ENCODE measurements around the gene OR5AU1.
"Not testable (repeated sequence)": the region's sequence is repeated elsewhere in the genome, so short reads cannot be mapped to it uniquely, and the experiment has no call there.

The OR5AU1 gene

DNA sequence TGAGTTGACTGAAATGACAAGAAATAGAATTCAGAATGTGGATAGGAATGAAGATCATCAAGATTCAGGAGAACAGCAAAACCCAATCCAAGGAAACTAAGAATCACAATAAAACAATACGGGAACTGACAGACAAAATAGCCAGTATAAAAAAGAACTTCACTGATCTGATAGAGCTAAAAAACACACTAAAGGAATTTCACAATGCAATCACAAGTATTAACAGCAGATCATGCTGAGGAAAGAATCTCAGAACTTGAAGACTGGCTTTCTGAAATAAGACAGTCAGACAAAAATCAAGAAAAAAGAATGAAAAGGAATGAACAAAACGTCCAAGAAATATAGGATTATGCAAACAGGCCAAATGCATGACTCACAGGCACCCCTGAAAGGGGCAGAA is 15.3 kb upstream of the OR5AU1 start:
- DNase-seq (ENCODE audit: low spot score) = no peak

DNA sequence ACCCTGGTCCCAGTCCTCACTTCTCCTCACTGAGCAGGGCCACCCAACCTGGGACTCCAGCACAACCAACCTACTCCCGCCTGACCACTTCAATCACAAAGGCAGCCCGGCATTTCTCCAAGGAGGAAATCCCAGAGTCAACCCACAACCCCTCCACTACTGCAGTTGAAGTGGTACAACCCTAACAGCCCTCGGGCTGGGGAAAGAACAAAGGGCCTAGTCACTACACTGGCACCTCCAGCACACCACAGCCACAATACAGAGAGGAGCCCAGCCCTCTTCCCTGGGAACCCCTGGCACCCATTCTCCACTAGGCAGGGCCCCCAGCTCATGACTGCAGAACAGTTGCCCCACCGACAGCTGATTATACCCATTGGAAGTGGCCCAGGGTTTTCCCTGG is 13.7 kb upstream of the OR5AU1 start:
- DNase-seq (ENCODE audit: low spot score) = no peak

DNA sequence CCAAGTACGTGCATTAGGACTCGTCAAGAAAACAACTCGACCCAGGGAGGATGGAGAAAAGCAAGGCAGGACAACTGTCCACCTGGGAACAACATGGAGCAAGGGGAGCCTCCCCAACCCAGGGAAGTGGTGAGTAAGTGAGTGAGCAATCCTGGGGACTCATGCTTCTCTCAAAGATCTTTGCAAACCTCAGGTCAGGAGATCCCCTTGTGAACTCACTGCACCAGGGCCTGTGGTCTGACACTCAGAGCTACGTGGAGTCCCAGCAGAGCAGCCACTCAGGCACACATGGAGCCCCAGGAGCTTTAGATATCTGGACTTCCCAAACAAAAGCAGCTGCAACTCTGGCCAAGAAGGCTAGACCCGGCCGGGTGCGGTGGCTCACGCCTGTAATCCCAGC is 12.2 kb upstream of the OR5AU1 start:
- DNase-seq (ENCODE audit: low spot score) = no peak

DNA sequence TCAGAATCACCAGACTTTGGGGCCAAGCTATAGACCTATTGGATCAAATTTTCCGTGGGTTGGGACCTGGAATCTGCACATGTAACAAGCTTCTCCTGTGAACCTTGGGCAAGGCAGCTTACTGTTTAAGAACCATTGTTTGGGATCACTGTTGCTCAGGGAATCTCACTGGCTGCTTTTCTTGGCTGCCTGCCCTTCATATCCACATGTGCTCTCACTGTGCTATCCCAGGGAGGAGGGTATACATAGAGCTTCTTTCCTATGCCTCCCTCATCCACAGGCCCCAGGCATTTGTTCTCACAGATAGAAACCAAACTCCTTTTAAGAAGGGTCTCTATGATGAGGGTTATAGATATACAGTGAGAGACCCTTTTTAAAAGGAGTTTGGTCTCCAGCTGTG is 9.8 kb upstream of the OR5AU1 start:
- DNase-seq (ENCODE audit: low spot score) = not testable (repeated sequence)

DNA sequence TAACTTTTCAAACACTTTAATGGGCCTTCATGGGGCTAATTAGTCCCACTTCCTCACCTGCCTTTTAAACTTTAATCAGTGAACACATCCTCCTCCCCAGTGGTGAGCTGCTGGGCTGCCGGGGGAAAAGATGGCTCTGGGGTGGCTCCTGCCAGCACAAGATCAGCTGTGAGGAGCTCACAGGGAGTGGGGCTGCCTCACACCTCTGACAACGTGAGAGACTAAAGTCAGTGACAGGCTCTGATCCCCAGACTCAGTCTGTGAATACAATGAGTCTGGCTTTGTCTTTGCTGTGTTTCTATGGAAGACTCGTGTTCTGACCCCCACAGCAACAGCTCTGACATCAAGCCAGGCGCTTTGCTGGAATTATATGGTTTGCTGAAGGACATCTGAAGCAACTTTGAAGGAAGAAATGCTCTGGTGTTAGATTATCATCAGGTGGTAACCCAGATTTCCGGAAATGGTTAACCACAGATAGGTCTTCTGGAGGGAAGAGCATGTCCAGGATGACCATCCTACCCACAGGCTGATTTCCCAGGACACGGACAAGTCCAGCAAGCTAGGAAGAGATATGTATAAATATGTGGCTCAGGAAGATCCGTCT is 9.2 kb upstream of the OR5AU1 start:
- not testable (repeated sequence) for DNase-seq (ENCODE audit: low spot score)

DNA sequence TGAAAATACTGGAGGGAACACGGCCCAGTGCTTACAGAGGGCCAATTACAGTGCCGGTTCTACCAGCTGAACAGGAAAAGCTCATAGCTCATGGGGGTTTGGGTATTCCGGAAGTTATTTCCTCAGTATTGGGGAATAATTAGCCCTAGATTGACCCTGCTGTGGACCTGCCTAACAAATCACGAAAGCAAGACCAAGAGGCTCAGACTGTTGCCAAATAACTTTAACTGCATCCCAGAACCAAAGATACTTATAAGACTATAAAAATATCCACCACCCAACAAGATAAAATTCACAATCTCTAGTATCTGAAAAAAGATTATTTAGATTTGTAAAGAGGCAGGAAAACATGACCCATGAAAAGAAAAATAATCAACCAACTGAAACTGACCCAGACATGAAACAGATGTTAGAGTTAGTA is 8.0 kb upstream of the OR5AU1 start:
- no peak for DNase-seq (ENCODE audit: low spot score)

DNA sequence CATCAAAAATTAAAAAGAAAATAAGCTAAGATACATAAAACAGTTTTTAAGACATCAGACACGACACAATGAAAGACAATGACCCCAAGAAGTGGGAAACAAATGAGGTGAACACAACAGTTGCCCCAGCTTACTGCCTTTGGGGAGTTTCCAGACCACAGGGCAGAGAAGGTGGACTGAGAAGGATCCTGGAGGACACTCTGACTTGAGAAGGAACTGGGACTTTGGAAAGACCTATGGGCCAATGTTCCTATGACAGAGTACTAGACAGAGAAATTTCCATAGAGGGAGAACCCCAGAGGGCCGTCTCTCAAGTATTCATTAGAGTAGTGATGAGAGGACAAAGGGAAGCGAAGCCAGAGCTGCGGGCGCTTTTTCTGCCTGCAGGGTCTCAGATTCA is 6.2 kb upstream of the OR5AU1 start:
- DNase-seq (ENCODE audit: low spot score) = no peak

DNA sequence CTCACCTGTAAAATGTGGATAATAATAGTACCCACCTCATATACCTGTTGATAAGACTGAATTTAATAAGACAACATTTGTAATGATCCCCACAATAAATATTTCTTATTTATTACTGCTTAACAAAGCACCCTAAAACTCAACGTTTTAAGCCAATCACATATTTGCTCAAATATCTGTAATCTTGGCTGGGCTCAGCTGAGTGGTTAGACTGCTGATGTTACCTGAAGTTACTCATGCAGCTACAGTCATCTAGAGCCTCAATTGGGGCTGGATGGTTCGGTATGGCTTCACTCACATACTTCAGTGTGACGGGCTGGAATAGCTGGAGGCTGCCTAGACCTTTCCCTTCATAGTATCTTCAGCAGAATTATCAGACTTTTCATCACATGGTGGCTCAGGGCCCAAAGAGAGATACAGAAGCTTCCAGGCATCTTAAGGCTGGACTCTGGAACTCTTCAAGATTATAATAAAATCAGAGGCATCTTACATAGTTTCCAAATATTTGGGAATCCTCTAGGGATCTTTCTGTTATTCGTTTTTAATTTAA is 4.3 kb upstream of the OR5AU1 start:
- no peak for DNase-seq (ENCODE audit: low spot score)

DNA sequence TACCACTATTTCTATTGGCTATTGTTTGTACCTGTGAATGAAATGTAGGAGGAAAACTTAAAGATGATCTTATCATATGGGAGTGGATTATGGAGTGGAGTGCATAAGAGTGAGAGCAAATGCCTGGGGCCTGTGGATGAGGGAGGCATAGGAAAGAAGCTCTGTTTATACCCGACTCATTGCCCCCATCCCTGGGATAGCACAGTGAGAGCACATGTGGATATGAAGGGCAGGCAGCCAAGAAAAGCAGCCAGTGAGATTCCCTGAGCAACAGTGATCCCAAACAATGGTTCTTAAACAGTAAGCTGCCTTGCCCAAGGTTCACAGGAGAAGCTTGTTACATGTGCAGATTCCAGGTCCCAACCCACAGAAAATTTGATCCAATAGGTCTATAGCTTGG is 2.3 kb upstream of the OR5AU1 start:
- DNase-seq (ENCODE audit: low spot score) = not testable (repeated sequence)

DNA sequence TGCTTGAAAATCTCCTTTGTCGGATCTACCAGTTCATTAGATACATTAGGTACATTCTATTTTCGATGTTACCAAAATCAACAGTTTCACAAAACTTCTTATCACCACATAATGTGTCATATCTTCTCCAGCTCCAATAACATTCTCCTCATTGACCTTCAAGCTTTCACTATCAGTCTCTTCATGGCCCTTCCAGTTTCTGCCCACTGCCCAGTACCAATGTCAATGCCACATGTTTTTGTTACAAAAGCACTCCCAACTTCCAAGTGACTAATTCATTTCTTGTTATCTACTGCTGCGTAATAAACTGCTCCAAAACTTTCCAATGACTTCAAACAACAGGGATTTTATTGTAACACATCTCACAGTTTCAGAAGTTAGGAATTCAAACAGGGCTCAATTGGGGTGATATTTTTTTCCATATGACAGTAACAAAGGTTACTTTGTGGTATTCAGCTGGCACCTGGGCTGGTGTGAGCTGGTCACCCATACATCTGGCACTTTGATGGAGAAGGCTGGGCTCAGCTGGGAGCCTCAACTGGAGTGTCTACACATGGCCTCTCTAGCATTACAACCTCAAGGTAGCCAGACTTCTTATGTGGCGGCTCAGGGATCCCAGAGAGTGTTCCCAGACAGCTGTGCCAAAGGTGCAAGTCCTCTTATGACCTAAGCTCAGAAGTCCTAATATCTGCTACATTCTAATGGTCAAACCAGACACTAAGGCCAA is 6.1 kb downstream of the OR5AU1 start:
- DNase-seq (ENCODE audit: low spot score) = no peak

DNA sequence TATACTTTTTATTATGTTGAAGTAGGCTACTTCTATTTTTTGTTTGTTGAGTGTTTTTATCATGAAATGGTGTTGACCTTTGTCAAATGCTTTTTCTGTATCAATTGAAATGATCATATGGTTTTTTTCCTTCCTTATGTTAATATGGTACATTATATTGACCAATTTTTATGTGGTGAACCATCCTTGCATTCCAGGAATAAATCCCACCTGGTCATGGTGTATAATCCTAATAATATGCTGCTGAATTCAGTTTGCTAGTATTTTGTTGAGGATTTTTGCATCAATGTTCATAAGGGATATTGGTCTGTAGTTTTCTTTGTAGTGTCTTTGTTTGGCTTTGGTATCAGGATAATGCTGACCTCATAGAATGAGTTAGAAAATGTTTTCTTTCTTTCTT is 10.4 kb downstream of the OR5AU1 start:
- no peak for DNase-seq (ENCODE audit: low spot score)

DNA sequence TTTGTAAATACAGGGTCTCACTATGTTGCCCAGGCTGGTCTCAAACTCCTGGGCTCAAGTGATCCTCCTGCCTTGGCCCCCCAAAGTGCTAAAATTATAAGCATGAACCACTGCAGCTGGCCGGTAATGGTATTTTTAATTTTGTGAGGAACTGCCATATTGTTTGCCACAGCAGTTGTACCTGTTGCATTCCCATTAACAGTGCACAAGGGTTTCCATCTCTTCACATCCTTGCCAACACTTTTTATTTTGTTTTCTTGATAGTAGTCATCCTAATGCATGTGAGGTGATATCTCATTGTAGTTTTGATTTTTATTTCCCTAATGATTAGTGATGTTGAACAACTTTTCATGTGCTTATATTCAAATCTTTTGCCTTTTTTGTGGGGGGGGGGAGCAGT is 13.5 kb downstream of the OR5AU1 start:
- DNase-seq (ENCODE audit: low spot score) = no peak

DNA sequence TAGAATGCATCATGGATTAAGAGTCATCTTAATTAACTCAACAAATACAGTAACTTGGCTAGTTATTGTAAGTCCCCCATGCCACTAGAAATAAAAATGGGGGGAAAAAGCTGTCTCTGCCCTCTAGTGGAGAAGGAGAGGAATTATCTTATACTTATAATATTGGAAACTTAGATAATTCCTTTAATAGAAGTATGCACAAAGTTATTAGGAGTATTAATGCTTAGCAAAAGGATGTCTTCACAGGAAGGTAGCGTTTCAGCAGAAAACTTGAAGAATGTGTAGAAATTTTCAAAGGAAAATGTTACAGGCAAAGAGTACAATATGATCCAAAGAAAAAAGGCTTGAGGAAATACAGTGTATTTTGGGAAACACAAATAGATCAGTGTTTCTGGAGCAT is 19.8 kb downstream of the OR5AU1 start:
- DNase-seq (ENCODE audit: low spot score) = no peak

DNA sequence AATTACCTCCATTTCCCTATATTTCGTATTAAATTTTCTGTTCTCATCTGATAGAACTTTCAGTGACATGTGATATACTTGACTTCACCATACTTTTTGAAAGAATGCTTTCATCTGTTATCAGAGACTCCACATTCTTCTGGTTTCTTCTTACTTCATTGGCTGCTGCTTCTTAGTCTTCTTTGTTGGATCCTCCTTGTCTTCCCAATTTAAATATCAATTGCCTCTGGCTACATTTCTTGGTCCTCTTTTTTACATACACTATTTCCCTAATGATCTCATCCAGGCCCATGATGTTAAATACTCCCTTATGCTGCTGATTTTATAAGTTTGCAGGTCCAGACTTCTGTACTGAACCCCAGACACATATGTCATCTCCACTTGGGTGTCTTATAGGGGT is 22.0 kb downstream of the OR5AU1 start:
- no peak for DNase-seq (ENCODE audit: low spot score)

DNA sequence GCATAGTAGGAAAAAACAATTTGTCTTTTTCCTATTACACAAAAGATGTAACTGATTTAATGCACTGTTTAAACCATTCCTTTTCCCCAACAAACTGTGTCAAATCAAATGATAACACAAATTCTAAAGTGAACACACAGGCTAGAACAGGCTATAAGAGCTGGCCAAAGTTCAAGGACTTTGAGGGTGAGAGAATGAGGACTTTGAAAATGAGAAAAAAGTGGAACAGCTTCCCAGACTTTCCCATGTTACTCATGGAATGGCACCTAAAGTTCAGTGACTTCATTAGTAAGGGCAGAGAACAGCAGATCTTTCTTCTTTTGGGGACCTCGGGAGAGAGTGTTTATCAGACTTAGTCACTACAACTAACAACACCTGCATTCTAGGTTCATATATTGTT is 32.4 kb downstream of the OR5AU1 start:
- no peak for DNase-seq (ENCODE audit: low spot score)

DNA sequence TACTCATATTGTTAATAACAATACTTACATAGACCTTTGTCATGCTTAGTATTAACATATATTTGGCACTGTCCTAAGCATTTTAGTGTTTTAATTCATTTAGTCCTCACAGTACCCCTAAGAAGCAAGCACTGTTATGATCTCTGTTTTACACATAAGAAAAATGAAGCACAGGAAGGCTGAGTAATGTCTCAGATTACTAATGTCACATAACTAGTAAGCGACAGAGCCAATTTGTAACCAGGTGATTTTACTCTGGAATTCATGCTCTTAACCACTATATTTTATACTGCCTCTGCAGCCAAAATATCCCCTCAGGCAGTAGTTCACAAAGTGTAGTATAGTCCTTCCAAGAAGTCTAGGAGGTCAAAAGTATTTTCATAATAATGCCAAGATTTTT is 34.7 kb downstream of the OR5AU1 start:
- DNase-seq (ENCODE audit: low spot score) = no peak

DNA sequence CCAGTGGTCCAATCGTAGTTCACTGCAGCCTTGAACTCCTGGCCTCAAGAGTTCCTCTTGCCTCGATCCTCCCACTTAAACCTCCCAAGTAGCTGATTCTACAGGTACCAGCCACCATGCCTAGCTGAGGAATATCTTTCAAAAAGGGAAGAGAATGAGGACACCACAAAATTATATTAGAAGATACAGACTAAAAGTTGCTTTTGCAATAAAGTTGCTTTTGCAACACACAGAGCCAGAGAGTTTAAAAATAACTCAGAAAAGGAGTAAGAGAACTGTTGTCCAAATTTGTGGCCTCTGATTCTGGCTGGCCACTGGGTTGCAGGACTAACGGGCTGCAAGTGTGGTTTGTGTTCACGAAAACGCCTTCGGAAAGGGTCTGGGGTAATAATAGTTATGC is 35.2 kb downstream of the OR5AU1 start:
- no peak for DNase-seq (ENCODE audit: low spot score)

DNA sequence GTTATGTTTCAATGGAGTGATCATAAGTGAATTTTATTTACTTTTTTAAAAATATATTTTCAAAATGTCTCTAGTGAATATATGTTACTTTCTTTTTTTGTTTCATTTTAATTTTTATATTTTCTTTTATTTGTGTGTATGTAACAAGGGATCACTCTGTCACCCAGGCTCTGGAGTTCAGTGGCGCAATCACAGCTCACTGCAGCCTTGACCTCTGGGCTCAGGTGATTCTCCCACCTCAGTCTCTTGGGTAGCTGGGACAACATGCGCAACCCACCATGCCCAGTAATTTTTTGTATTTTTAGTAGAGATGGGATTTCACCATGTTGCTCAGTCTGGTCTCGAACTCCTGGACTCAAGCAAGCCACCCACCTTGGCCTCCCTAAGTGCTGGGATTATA is 36.9 kb downstream of the OR5AU1 start:
- no peak for DNase-seq (ENCODE audit: low spot score)

DNA sequence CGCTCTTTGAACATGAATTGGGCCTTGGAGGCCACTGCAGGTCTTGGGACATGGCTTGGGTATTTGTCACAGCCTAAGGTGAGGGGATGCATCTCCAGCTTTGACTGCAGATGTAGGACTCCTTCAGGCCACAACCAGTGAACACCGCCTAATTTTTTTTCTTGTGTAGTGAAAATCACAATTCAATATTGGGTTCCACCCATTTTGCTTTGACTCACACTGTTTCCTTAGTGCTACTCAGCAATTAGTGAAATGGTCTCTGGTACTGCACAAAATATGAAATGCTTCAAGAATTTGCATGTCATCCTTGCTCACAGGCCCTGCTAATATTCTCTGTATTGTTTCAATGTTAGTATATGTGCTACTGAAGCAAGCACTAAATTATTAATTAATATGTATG is 42.5 kb downstream of the OR5AU1 start:
- DNase-seq (ENCODE audit: low spot score) = no peak

DNA sequence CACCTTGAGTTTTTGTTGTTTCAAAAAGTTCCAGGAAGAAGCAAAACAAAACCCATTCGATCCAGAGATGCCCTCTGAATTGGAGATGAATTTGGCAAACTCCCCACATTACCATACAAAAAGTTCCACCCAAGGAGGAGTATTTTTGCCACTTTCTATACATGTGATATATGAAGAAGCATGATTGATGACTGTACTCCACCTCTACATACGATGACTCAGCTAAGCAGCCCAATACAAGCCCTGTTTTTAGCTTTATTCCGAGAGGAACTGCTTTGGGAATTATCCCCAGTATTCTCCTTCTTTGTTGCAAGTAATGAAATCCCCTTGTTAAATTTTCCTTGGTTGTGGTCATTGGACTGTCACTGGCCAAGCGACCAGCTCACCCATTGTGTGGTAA is 43.6 kb downstream of the OR5AU1 start:
- no peak for DNase-seq (ENCODE audit: low spot score)

DNA sequence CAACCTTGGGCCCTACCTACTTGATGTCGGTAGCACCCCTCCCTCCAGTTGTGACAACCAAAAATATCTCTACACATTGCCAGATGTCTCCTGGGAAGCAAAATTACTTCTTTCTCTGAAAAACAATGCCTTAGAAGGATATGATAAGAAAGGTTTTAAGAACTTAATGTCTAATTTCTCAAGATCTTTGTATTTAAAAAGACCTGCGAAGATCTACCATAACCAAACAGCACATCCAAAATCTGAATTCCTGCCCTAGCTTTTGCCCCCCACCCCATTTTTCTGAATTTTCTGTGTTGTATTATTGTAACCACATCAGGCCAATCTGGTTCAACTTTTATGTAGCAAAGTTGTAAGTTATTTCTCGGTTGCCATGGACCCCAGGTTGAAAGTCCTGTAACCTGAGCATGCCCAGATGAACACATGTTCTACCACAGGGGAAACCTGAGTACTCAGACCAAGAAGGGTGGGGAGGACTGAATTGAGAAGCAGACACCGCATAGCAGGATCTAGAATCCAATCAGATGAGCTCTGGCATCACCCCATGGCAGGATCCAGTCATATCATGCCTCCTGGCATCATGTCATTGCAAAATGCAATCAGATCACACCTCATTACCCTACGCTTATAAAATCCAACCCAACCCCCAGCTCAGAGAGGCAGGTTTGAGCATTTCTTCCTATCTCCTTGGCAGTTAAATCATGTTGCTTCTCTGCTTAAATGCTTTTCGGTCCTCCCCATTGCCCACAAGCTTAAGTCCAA is 46.3 kb downstream of the OR5AU1 start:
- no peak for DNase-seq (ENCODE audit: low spot score)

DNA sequence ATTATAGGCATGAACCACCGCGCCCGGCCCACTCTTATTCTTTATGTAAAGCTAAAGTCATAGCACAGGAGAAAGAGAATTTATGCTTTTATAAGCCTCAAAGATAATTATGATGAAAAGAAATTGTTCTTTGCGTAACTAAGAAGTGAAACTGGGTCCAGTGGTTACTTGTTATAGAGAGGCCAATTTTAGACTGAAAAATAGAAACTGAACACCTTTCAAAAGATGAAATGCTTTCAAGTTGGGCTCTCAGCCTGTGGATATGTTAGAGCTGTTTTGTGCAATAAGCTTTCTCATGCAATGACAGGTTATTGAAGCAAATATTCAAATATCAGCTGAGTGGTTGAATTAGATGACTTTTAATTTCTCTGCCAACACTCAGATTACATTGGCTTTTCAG is 47.1 kb downstream of the OR5AU1 start:
- no peak for DNase-seq (ENCODE audit: low spot score)

DNA sequence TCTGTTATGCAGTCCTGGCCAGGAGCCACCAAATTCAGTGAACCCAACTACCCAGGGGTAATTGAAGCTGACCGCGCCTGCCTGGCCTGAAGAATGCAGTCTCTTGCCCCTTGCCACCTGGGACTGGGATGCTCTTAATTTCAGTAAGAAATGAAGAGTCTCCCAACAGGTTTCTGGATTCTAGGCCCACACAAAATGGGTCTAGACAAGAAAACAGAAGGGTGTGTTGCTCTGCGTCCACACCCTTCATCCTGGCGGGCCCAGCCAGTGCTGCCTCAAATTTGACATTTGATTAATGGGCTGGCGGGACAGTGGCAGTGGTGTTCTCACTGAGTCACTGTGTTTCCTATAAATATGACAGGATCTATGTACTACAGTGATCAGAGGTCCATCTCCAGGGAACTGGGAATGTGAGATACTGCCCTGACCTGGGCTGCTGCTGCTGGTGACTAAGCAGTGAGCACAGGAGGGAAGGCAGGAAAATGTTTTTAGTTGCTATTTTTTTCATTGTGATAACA is 48.5 kb downstream of the OR5AU1 start:
- DNase-seq (ENCODE audit: low spot score) = no peak
